ENCODE measurements around the gene STK24. TPM values are rescaled to one million over a fixed set of nuclear protein-coding genes. Genes with fewer than 3 reads are reported as not detected.

STK24 gene
- total and polyA plus RNA-seq, 2 of the 8 experiments (the other 6 are each of a cell fraction or from before 2014, with no cell fraction given), result 62.8 to 143 TPM

DNA sequence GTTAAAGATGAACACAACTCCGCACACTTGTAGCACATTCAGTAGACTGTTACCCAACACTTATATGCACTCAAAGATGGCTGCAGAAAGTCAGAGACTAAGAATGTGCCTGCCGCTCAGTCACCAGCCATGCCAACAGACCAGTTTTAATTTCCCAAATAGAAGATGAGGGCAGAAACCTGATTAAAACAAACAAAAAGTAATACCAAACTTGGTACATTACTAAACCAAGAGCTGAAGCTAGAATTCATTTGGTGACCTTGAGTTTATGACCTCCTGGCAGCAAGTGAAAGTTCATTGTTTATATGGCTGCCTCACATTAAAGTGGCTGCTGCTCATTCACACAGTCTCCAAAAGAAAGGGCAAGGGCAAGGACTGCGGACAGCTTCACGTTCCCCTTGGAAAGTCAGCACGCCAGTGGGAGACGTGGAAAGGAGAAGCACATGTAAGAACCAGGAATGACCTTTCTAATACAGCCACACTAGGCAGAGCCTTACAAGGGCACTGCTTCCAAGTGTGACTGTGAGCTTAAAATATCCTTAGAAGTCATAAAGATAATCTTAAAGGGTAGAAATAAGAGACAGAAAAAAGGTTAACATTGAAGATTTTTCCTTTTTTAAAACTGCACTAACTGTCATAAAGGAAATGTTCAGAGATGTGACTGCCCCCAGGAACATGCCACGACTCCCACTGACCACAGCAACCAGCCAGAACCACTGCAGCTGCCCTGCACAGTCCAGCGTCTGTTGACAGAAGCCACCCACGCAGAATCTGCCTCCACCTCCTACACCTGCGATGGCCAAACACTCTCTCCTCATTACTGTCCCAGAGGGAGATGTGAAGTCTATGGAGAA is 73.5 kb downstream of the STK24 start:
- Histone ChIP-seq H2BK5ac (ENCODE audit: low read depth, low read length) (no peak overlapping the region), H3K18ac (ENCODE audit: extremely low read depth, low read length) (no peak overlapping the region), H3K36me3 (ENCODE audit: control insufficient read depth in 2 of 4, insufficient read depth in 4 of 4, low read length in 3 of 4) (peaks cover 0 to 7% (median under 1%) of the 10 kb centered on the region in 4 experiments; a peak in 1 of 8 replicates), H3K56ac (replicated peaks; ENCODE audit: insufficient read length, low read depth, low read length) (no peak overlapping the region), H3K14ac (ENCODE audit: insufficient read length) (no peak overlapping the region), H2BK120ac (replicated peaks; ENCODE audit: low read depth, low read length) (no peak overlapping the region), H3K79me1 (ENCODE audit: low read depth, low read length) (peaks cover 28% of the 10 kb centered on the region), H3K4me3 (ENCODE audit: extremely low read depth in 1 of 4, insufficient read depth in 2 of 4, low read depth in 3 of 4, low read length in 4 of 4) (no peak overlapping the region), H3K4me2 (ENCODE audit: insufficient read depth in 1 of 2, low read depth in 2 of 2, low read length in 2 of 2) (no peak overlapping the region), H4K91ac (replicated peaks; ENCODE audit: insufficient read length, low read length) (no peak overlapping the region), H2AFZ (ENCODE audit: low read length) (no peak overlapping the region), H2AK5ac (ENCODE audit: low read depth, low read length) (no peak overlapping the region), H3K27ac (ENCODE audit: low read depth, low read length) (no peak overlapping the region), H4K8ac (ENCODE audit: extremely low read depth, insufficient read depth, low read length) (no peak overlapping the region), H2BK12ac (ENCODE audit: low read depth, low read length) (no peak overlapping the region), H3K79me2 (ENCODE audit: control insufficient read depth in 1 of 2, insufficient read depth in 2 of 2, low read length in 2 of 2) (peaks cover 12 to 88% of the 10 kb centered on the region in 2 experiments; a peak in 3 of 4 replicates), H3K4me1 (replicated peaks in 1 of 4; ENCODE audit: control insufficient read depth in 3 of 4, insufficient read depth in 4 of 4, low read length in 3 of 4) (peaks cover 6 to 18% (median 14%) of the 10 kb centered on the region in 4 experiments), H2BK15ac (ENCODE audit: low read length) (no peak overlapping the region), H3K4ac (replicated peaks; ENCODE audit: insufficient read length, low read depth, low read length) (no peak overlapping the region), H4K20me1 (replicated peaks in 1 of 2; ENCODE audit: control insufficient read depth in 1 of 2, insufficient read depth in 2 of 2, low read length in 2 of 2) (peaks cover 18 to 22% of the 10 kb centered on the region in 2 experiments), H2BK20ac (ENCODE audit: low read length) (no peak overlapping the region), H4K5ac (ENCODE audit: insufficient read length, low read depth, low read length) (no peak overlapping the region), H3K9ac (replicated peaks in 1 of 4; ENCODE audit: extremely low read depth in 1 of 4, low read depth in 3 of 4, low read length in 3 of 4) (no peak overlapping the region), H3K23ac (ENCODE audit: insufficient read length) (no peak overlapping the region), H3K23me2 (ENCODE audit: low read depth, low read length) (no peaks in the 10 kb centered on the region), H3K9me3 (ENCODE audit: insufficient read depth in 2 of 2, low read depth in 1 of 2, low read length in 1 of 2) (no peaks in the 10 kb centered on the region), H3K27me3 (replicated peaks in 1 of 4; ENCODE audit: control insufficient read depth in 3 of 4, extremely low read depth in 1 of 4, insufficient read depth in 3 of 4, low read length in 3 of 4) (no peaks in the 10 kb centered on the region)
- ChIA-PET POLR2A (ENCODE audit: partially characterized antibody) (no interaction called here), CTCF (ENCODE audit: partially characterized antibody) (interaction anchor here (0.7 to 3.7 kb wide), 5 partner anchors 17 to 116 kb away, joined by 3 to 14 read pairs (median 4); no protein-coding TSS in a partner anchor)
- WGBS, 2 experiments (ENCODE audit: extremely low coverage in 1 of 2, insufficient coverage in 1 of 2, insufficient read length in 1 of 2, insufficient replicate concordance in 2 of 2, low coverage in 1 of 2, low lambda C conversion rate in 2 of 2, missing lambda C conversion rate in 1 of 2), result 94% methylated on average over 10 of the region's 10 CpGs; no CpG with 5 or more reads in 1 of the 2 experiments
- FAIRE-seq (no peak), DNase-seq (ENCODE audit: low read depth in 1 of 2, low spot score in 2 of 2) (no peak)
- TF ChIP-seq SP1 (IDR thresholded peaks at IDR 0.05; ENCODE audit: low read depth, low read length), result no peak
